Activated B cell treated with CpG ODN at 0.5 μM for 24 hours (primary cell): Measurements from ENCODE around the gene PPP1R12C. TPM values are rescaled to one million over a fixed set of nuclear protein-coding genes. Genes with fewer than 3 reads are reported as not detected.

Source experiments
- ATAC-seq: fragments of 200-7000 bp; cut with Tn5 transposase; one replicate; pipeline ENCODE4 v1.10.0; 2021; ENCODE audit warnings: low read depth, mild to moderate bottlenecking, moderate library complexity
- CTCF ChIA-PET: fragments of 350-600 bp; sonication (Branson Sonifier 250); formaldehyde crosslinking; loops from one replicate; lab custom pipeline; 2021; ENCODE audit warnings: antibody characterized with exemption; lab: Charles Lee
- POLR2A ChIA-PET: fragments of 350-600 bp; sonication (Branson Sonifier 250); formaldehyde crosslinking; loops from one replicate; lab custom pipeline; 2021; ENCODE audit warnings: antibody characterized with exemption; lab: Charles Lee
- DNase-seq: peaks from one replicate; pipeline ENCODE4 v3.0.0; 2022
- H3K27ac Mint-ChIP-seq: one replicate; pipeline ENCODE4 v1.8.0; 2020; ENCODE audit warnings: mixed read lengths
- H3K27me3 Mint-ChIP-seq: one replicate; pipeline ENCODE4 v1.8.0; 2021; ENCODE audit warnings: mixed read lengths
- H3K36me3 Mint-ChIP-seq: one replicate; pipeline ENCODE4 v1.8.0; 2021; ENCODE audit warnings: low read depth, mixed read lengths
- H3K4me1 Mint-ChIP-seq: one replicate; pipeline ENCODE4 v1.8.0; 2021; ENCODE audit warnings: mixed read lengths
- H3K4me3 Mint-ChIP-seq: one replicate; pipeline ENCODE4 v1.8.0; 2020; ENCODE audit warnings: mild to moderate bottlenecking, mixed read lengths
- H3K9me3 Mint-ChIP-seq: one replicate; pipeline ENCODE4 v1.8.0; 2020; ENCODE audit warnings: mixed read lengths
- intact Hi-C: fragments of 100-400 bp; cut with micrococcal nuclease; formaldehyde crosslinking; loops from one replicate; pipeline ENCODE4 v1.15.1; 2024
- total RNA-seq: library from RNA; stranded (reverse); gene quantifications from 2 replicates; pipeline ENCODE4 v1.2.3, GENCODE V29; 2022
- TF ChIP-seq, protein P1 (sequence below): fragments of 200-600 bp; IDR thresholded peaks from one replicate; pipeline ENCODE4 v1.8.0; 2022; ENCODE audit warnings: antibody characterized with exemption, mild to moderate bottlenecking

The PPP1R12C gene
- total RNA-seq, 1 donor from 2014 or later = 139 TPM

DNA sequence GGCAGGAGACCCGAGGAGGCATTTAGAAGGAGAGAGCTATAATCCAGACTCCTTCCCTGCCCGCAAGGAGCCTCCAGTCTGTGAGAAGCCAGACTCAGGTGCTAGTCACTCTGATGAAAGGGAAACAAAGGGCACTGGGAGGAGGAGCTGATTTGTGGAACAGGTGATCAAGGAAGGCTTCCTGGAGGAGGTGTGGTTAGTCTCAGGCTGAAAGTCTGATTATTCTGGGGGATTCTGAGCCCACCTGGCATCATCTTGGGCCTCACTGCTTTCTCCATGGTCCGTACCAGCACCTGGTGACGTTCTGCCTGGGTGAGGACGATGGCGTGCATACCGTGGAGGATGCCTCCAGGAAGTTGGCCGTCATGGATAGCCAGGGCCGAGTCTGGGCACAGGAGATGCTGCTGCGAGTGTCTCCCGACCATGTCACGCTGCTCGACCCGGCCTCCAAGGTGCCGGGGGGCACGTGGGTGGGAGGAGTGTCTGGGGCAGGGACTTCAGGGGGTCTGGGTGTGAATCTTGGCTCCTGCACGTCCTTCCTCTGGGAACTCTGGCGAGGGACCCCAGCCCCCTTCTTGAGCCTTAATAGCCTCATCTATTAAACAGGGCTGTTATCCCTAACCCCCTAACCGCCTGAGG, 37.9 kb downstream of the PPP1R12C start:
- Mint-ChIP-seq H3K4me3 (peak overlapping the region; percentile 76), H3K9me3 (no peaks in the 10 kb centered on the region), H3K27me3 (peaks cover 53% of the 10 kb centered on the region), H3K4me1 (peaks cover 31% of the 10 kb centered on the region), H3K27ac (no peak overlapping the region), H3K36me3 (no peaks in the 10 kb centered on the region)
- ChIA-PET CTCF (no interaction called here), POLR2A (no interaction called here)
- no peak for ATAC-seq
- DNase-seq = no peak
- TF ChIP-seq, protein P1, sequence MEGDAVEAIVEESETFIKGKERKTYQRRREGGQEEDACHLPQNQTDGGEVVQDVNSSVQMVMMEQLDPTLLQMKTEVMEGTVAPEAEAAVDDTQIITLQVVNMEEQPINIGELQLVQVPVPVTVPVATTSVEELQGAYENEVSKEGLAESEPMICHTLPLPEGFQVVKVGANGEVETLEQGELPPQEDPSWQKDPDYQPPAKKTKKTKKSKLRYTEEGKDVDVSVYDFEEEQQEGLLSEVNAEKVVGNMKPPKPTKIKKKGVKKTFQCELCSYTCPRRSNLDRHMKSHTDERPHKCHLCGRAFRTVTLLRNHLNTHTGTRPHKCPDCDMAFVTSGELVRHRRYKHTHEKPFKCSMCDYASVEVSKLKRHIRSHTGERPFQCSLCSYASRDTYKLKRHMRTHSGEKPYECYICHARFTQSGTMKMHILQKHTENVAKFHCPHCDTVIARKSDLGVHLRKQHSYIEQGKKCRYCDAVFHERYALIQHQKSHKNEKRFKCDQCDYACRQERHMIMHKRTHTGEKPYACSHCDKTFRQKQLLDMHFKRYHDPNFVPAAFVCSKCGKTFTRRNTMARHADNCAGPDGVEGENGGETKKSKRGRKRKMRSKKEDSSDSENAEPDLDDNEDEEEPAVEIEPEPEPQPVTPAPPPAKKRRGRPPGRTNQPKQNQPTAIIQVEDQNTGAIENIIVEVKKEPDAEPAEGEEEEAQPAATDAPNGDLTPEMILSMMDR = no peak
- intact Hi-C loops = loop anchor here (5.0 kb wide), 1 partner anchor 98 kb away; no protein-coding TSS in a partner anchor

DNA sequence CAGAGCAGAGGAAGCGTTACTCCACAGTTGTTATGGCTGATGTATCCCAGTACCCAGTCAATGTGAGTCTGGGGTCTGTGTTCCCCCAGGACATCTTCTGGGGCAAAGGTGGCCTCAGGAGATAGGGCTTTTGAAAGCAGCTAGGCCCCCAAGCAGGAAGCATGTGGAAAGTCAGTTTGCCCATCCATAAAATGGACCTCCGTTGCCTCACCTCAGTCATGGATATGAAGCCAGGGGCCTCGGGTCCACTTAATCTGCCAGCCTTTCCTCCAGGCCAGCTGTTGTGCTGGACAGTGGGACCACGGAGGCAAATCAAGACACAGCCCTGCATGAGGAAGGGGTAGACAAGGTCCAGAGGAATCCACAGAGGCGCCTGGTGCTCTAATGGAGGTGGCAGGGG, 38.4 kb downstream of the PPP1R12C start:
- peak overlapping the region; percentile 41 for H3K4me3 Mint-ChIP-seq
- peaks cover 2% of the 10 kb centered on the region for H3K9me3 Mint-ChIP-seq
- no peak for DNase-seq
- H3K27me3 Mint-ChIP-seq = peaks cover 53% of the 10 kb centered on the region
- ChIA-PET POLR2A (no interaction called here), CTCF (no interaction called here)
- ATAC-seq = no peak
- peaks cover 31% of the 10 kb centered on the region for H3K4me1 Mint-ChIP-seq
- H3K27ac Mint-ChIP-seq = no peak overlapping the region
- intact Hi-C loops = no loop called here
- TF ChIP-seq, protein P1 = no peak
- no peaks in the 10 kb centered on the region for H3K36me3 Mint-ChIP-seq

DNA sequence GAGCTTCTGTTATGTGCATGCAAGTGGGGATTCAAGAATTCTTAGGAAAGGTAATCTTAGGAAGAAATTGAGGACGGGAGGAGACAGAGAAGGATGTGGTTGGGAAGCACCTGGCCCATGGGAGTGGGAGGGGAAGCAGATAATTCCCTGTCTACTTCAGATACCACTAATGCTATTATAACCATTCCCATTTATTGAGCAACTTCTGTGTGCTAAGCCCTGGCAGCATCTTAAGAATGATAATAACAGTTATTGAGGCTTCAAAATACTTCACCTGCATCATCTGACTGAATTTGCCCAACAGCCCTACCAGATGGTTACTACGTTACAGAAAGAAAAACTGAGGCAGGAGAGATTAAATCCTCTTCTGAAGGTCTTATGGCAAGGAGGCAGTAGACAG, 40.3 kb downstream of the PPP1R12C start:
- TF ChIP-seq, protein P1 = no peak
- Mint-ChIP-seq H3K27ac (no peak overlapping the region), H3K9me3 (peaks cover 4% of the 10 kb centered on the region), H3K4me1 (peaks cover 23% of the 10 kb centered on the region), H3K27me3 (peaks cover 50% of the 10 kb centered on the region), H3K4me3 (no peak overlapping the region), H3K36me3 (no peaks in the 10 kb centered on the region)
- ATAC-seq = no peak
- ChIA-PET POLR2A (interaction anchor here (0.6 kb wide), 1 partner anchor 340 kb away, joined by 3 read pairs; no protein-coding TSS in a partner anchor), CTCF (interaction anchor here (0.7 kb wide), 1 partner anchor 11 kb away, joined by 3 read pairs; no protein-coding TSS in a partner anchor)
- intact Hi-C loops = no loop called here
- DNase-seq = no peak

DNA sequence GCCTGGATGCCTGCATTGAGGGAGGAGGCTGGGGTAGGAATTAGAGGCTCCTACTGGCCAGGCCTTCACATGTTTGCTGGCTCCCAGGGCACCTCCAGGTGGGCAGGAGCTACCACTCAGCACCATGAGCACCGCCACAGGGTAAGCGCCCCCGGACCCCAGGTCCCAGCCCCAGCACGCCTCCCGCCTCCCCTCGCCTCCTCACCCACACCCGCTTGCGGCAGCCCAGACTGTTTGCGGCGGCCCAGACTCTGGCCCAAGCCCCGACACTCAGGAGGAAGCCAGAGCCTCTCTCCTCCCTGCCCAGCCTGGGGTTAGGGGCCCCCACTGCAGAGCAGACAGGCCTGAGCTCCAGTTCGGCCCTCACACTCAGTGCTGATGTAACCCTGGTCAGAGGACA, 41.1 kb downstream of the PPP1R12C start:
- H3K27ac Mint-ChIP-seq = no peak overlapping the region
- no peaks in the 10 kb centered on the region for H3K36me3 Mint-ChIP-seq
- DNase-seq = no peak
- H3K9me3 Mint-ChIP-seq = peaks cover 4% of the 10 kb centered on the region
- ATAC-seq = no peak
- CTCF ChIA-PET = no interaction called here
- TF ChIP-seq, protein P1 = no peak
- intact Hi-C loops = no loop called here
- POLR2A ChIA-PET = no interaction called here
- H3K4me3 Mint-ChIP-seq = no peak overlapping the region
- peaks cover 53% of the 10 kb centered on the region for H3K27me3 Mint-ChIP-seq
- H3K4me1 Mint-ChIP-seq = peaks cover 18% of the 10 kb centered on the region

DNA sequence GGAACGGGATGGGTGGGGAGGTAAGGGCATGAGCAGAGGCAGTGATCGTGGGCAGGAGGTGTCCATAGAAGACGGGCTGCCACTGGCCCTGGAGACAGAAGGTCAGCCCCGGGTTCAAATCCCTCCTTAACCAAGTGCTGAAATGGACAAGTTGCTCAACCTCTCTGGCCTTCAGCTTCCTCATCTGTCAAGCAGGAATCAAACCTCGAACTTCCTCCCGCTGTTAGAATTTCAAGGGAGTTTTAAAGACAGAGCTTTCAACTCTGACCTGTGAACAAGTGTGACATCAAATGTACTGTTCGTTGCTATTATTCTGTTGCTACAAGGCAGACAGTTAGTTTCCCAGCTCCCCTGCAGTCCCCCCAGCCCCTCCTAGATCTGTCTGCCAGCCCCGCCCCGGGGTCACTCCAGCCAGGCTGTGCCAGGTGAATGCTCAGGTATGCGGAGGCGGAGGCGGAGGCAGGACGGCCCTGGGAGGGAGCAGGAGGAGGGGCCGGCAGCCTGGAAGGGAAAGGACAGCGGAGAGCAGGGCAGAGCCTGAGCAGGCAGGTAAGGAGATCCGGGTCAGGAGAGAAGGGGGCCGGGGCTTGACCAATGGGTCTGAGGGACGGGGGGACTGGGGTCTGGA, 42.0 kb downstream of the PPP1R12C start, which contains the start of gene EPS8L1:
Gene EPS8L1 (plus strand): TSS at position 499 of the 628 bp plus-strand sequence. CDS start 576 bp downstream, outside the sequence.
- ChIA-PET CTCF (no interaction called here), POLR2A (no interaction called here)
- H3K36me3 Mint-ChIP-seq = no peaks in the 10 kb centered on the region
- no peak within 1 kb of the TSS for H3K27ac Mint-ChIP-seq
- TF ChIP-seq, protein P1 = no peak
- no peak for DNase-seq
- H3K4me1 Mint-ChIP-seq = peaks cover 11% of the 10 kb centered on the region
- H3K9me3 Mint-ChIP-seq = peaks cover 4% of the 10 kb centered on the region
- ATAC-seq = no peak
- intact Hi-C loops = no loop called here
- no peak within 1 kb of the TSS for H3K4me3 Mint-ChIP-seq
- H3K27me3 Mint-ChIP-seq = peaks cover 49% of the 10 kb centered on the region
